OCI-LY7 (cell line): ENCODE results near the gene CRADD. TPM values are rescaled to one million over a fixed set of nuclear protein-coding genes. Genes with fewer than 3 reads are reported as not detected.

Experiments used
- BruUV-seq: library from RNA; stranded (reverse); fragments of 400-500 nt; replicated peaks from 2 replicates; lab custom pipeline; 2021; lab: Mats Ljungman, UMichigan
- CTCF ChIA-PET: fragments of 300-600 bp; sonication (Branson Sonifier 250); formaldehyde crosslinking; loops from one replicate; lab custom pipeline; 2022; ENCODE audit warnings: antibody characterized with exemption; ENCODE audit not compliant: unreplicated experiment; lab: Charles Lee
- POLR2A ChIA-PET: fragments of 300-600 bp; sonication (Branson Sonifier 250); formaldehyde crosslinking; loops from one replicate; lab custom pipeline; 2022; ENCODE audit warnings: antibody characterized with exemption; lab: Charles Lee
- DNase-seq: peaks from one replicate; pipeline ENCODE4 v3.0.0-alpha.2; 2015; ENCODE audit warnings: low spot score
- H2AFZ ChIP-seq: fragments of 200-600 bp; sonication (generic), shearing (Covaris generic); 2 replicates; pipeline ENCODE4 v1.6.1; 2014; ENCODE audit warnings: mild to moderate bottlenecking, antibody characterized with exemption, low read length, moderate library complexity
- H3K27ac ChIP-seq: fragments of 200-600 bp; sonication (generic); 2 replicates; pipeline ENCODE4 v1.5.1; 2014; ENCODE audit warnings: mixed run types, low read depth, mild to moderate bottlenecking, moderate library complexity, low read length, inconsistent platforms; ENCODE audit not compliant: poor library complexity, severe bottlenecking
- H3K36me3 ChIP-seq: fragments of 200-600 bp; sonication (generic); 2 replicates; pipeline ENCODE4 v1.6.1; 2014; ENCODE audit warnings: mild to moderate bottlenecking, antibody characterized with exemption, low read length, moderate library complexity, mixed read lengths; ENCODE audit not compliant: insufficient read depth
- H3K4me1 ChIP-seq: fragments of 200-600 bp; sonication (generic); 2 replicates; pipeline ENCODE4 v1.5.1; 2014; ENCODE audit warnings: mild to moderate bottlenecking, low read length; ENCODE audit not compliant: insufficient read depth, poor library complexity, severe bottlenecking
- H3K4me2 ChIP-seq: fragments of 200-600 bp; sonication (generic); 2 replicates; pipeline ENCODE4 v1.6.1; 2014; ENCODE audit warnings: mild to moderate bottlenecking, low read length
- H3K4me3 ChIP-seq: fragments of 200-600 bp; sonication (generic); 2 replicates; pipeline ENCODE4 v1.5.1; 2014; ENCODE audit warnings: mild to moderate bottlenecking, low read depth, low read length; ENCODE audit not compliant: poor library complexity, severe bottlenecking
- H3K79me2 ChIP-seq: fragments of 200-600 bp; sonication (generic); 2 replicates; pipeline ENCODE4 v1.6.1; 2016; ENCODE audit warnings: low read depth, mild to moderate bottlenecking, low read length, moderate library complexity, mixed read lengths; ENCODE audit not compliant: insufficient read depth
- H3K9me2 ChIP-seq: fragments of 200-600 bp; sonication (generic); 2 replicates; pipeline ENCODE4 v1.6.1; 2016; ENCODE audit warnings: mild to moderate bottlenecking, low read length, mixed read lengths; ENCODE audit not compliant: insufficient read depth
- H3K9me3 ChIP-seq: fragments of 200-600 bp; sonication (generic); 2 replicates; pipeline ENCODE4 v1.6.1; 2014; ENCODE audit warnings: mild to moderate bottlenecking, mixed run types, low read length, mixed read lengths
- H4K20me1 ChIP-seq: fragments of 200-600 bp; sonication (generic); 2 replicates; pipeline ENCODE4 v1.6.1; 2014; ENCODE audit warnings: mild to moderate bottlenecking, antibody characterized with exemption, low read length, moderate library complexity, mixed read lengths; ENCODE audit not compliant: insufficient read depth
- EZH2phosphoT487 ChIP-seq: fragments of 200-600 bp; sonication (generic); IDR thresholded peaks from 2 replicates; pipeline ENCODE4 v1.6.1; 2018; ENCODE audit warnings: low read depth, borderline replicate concordance, mild to moderate bottlenecking, mixed run types, antibody characterized with exemption, low read length, moderate library complexity, mixed read lengths
- intact Hi-C: fragments of 100-400 bp; cut with micrococcal nuclease; formaldehyde crosslinking; loops from one replicate; pipeline ENCODE4 v1.10.0; 2022; ENCODE audit not compliant: unreplicated experiment
- total RNA-seq, 2 experiments: library from RNA; depleted of rRNA in 1 of 2; stranded (reverse); fragments of >200 nt in 1 of 2; shearing (Covaris generic) in 1 of 2; gene quantifications; 2 replicates each; pipeline ENCODE4 v1.2.3, GENCODE V29; 2014 to 2022
- TF ChIP-seq, protein P1 (sequence below): fragments of 200-600 bp; sonication (generic); conservative IDR thresholded peaks from 2 replicates; pipeline ENCODE4 v1.5.1; 2014; ENCODE audit warnings: mild to moderate bottlenecking, antibody characterized with exemption, low read length, moderate library complexity, mixed read lengths

CRADD gene
- total RNA-seq, 2 experiments from 2014 or later: 10.5 to 16.8 TPM

- Histone ChIP-seq H2AFZ (no peak overlapping the region), H3K4me1 (no peaks in the 10 kb centered on the region), H3K4me3 (no peak overlapping the region), H4K20me1 (no peaks in the 10 kb centered on the region), H3K27ac (no peak overlapping the region), H3K9me3 (no peaks in the 10 kb centered on the region), H3K36me3 (no peaks in the 10 kb centered on the region), H3K9me2 (no peaks in the 10 kb centered on the region), H3K4me2 (no peak overlapping the region), H3K79me2 (no peaks in the 10 kb centered on the region)
- POLR2A ChIA-PET: interaction anchor here (0.6 kb wide), 1 partner anchor 15 kb away, joined by 3 read pairs; no protein-coding TSS in a partner anchor
- no TSS peak for BruUV-seq
- intact Hi-C loops: no loop called here
- DNase-seq: no peak
- no peak for TF ChIP-seq EZH2phosphoT487
- TF ChIP-seq, protein P1, sequence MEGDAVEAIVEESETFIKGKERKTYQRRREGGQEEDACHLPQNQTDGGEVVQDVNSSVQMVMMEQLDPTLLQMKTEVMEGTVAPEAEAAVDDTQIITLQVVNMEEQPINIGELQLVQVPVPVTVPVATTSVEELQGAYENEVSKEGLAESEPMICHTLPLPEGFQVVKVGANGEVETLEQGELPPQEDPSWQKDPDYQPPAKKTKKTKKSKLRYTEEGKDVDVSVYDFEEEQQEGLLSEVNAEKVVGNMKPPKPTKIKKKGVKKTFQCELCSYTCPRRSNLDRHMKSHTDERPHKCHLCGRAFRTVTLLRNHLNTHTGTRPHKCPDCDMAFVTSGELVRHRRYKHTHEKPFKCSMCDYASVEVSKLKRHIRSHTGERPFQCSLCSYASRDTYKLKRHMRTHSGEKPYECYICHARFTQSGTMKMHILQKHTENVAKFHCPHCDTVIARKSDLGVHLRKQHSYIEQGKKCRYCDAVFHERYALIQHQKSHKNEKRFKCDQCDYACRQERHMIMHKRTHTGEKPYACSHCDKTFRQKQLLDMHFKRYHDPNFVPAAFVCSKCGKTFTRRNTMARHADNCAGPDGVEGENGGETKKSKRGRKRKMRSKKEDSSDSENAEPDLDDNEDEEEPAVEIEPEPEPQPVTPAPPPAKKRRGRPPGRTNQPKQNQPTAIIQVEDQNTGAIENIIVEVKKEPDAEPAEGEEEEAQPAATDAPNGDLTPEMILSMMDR: no peak
- CTCF ChIA-PET: no interaction called here
Measured at GRCh38 chr12:93634416-93634815, 42.8 kb upstream of the CRADD start.

GRCh38 chr12:93636708-93637107 lies 40.5 kb upstream of the CRADD start:
- BruUV-seq: no TSS peak
- no peak overlapping the region for H3K27ac ChIP-seq
- H3K4me2 ChIP-seq: no peak overlapping the region
- no peak for TF ChIP-seq EZH2phosphoT487
- TF ChIP-seq, protein P1: no peak
- no peaks in the 10 kb centered on the region for H3K4me1 ChIP-seq
- no peaks in the 10 kb centered on the region for H3K79me2 ChIP-seq
- H3K9me2 ChIP-seq: no peaks in the 10 kb centered on the region
- POLR2A ChIA-PET: interaction anchor here (0.7 kb wide), 1 partner anchor 96 kb away, joined by 4 read pairs; no protein-coding TSS in a partner anchor
- no peaks in the 10 kb centered on the region for H3K9me3 ChIP-seq
- H2AFZ ChIP-seq: no peak overlapping the region
- no peaks in the 10 kb centered on the region for H4K20me1 ChIP-seq
- no peaks in the 10 kb centered on the region for H3K36me3 ChIP-seq
- intact Hi-C loops: no loop called here
- H3K4me3 ChIP-seq: no peak overlapping the region
- CTCF ChIA-PET: no interaction called here
- DNase-seq: no peak

GRCh38 chr12:93638095-93638494 lies 39.1 kb upstream of the CRADD start:
- ChIA-PET POLR2A (no interaction called here), CTCF (no interaction called here)
- H4K20me1 ChIP-seq: no peaks in the 10 kb centered on the region
- H3K4me1 ChIP-seq: no peaks in the 10 kb centered on the region
- H3K27ac ChIP-seq: no peak overlapping the region
- intact Hi-C loops: no loop called here
- no peaks in the 10 kb centered on the region for H3K36me3 ChIP-seq
- H3K79me2 ChIP-seq: no peaks in the 10 kb centered on the region
- no peak overlapping the region for H2AFZ ChIP-seq
- H3K4me2 ChIP-seq: no peak overlapping the region
- TF ChIP-seq, protein P1: no peak
- TF ChIP-seq EZH2phosphoT487: no peak
- no peak overlapping the region for H3K4me3 ChIP-seq
- no peaks in the 10 kb centered on the region for H3K9me2 ChIP-seq
- BruUV-seq: no TSS peak
- DNase-seq: no peak
- no peaks in the 10 kb centered on the region for H3K9me3 ChIP-seq
